MM.1S (cell line): ENCODE results near the gene RAPGEF2.
"Not testable (repeated sequence)": the region's sequence is repeated elsewhere in the genome, so short reads cannot be mapped to it uniquely, and the experiment has no call there.

Experiments used
- DNase-seq: peaks from one replicate; pipeline ENCODE4 v3.0.0-alpha.2; 2015
- H2AFZ ChIP-seq: fragments of 300-600 bp; sonication (generic); 2 replicates; pipeline ENCODE4 v1.6.0; 2016; ENCODE audit warnings: antibody characterized with exemption, low read length
- H3F3A ChIP-seq: fragments of 300-600 bp; sonication (generic); 2 replicates; pipeline ENCODE4 v1.6.1; 2016; ENCODE audit warnings: mild to moderate bottlenecking, antibody characterized with exemption, low read length, moderate library complexity, mixed read lengths; ENCODE audit not compliant: insufficient read depth
- H3K27ac ChIP-seq: fragments of 300-600 bp; sonication (generic); 2 replicates; pipeline ENCODE4 v1.5.1; 2016; ENCODE audit warnings: mild to moderate bottlenecking, low read length
- H3K27me3 ChIP-seq: fragments of 300-600 bp; sonication (generic); replicated peaks from 2 replicates; pipeline ENCODE4 v1.6.0; 2016; ENCODE audit warnings: low read length; ENCODE audit not compliant: insufficient read depth
- H3K36me3 ChIP-seq: fragments of 300-600 bp; sonication (generic); replicated peaks from 2 replicates; pipeline ENCODE4 v1.6.1; 2016; ENCODE audit warnings: mild to moderate bottlenecking, low read length, mixed read lengths; ENCODE audit not compliant: insufficient read depth
- H3K4me1 ChIP-seq: fragments of 300-600 bp; sonication (generic); 2 replicates; pipeline ENCODE4 v1.6.1; 2016; ENCODE audit warnings: low read length, mixed read lengths
- H3K4me2 ChIP-seq: fragments of 300-600 bp; sonication (generic); 2 replicates; pipeline ENCODE4 v1.6.0; 2016; ENCODE audit warnings: low read depth, low read length
- H3K4me3 ChIP-seq: fragments of 300-600 bp; sonication (generic); 2 replicates; pipeline ENCODE4 v1.5.1; 2016; ENCODE audit warnings: low read length, mixed read lengths
- H3K79me2 ChIP-seq: fragments of 300-600 bp; sonication (generic); 2 replicates; pipeline ENCODE4 v1.6.1; 2016; ENCODE audit warnings: mixed run types, low read length, mixed read lengths
- H3K9ac ChIP-seq: fragments of 300-600 bp; sonication (generic); 2 replicates; pipeline ENCODE4 v1.6.1; 2016; ENCODE audit warnings: low read length, mixed read lengths
- H3K9me2 ChIP-seq: fragments of 300-600 bp; sonication (generic); replicated peaks from 2 replicates; pipeline ENCODE4 v1.6.1; 2016; ENCODE audit warnings: mild to moderate bottlenecking, low read length, mixed read lengths; ENCODE audit not compliant: insufficient read depth
- H3K9me3 ChIP-seq: fragments of 300-600 bp; sonication (generic); replicated peaks from 2 replicates; pipeline ENCODE4 v1.6.1; 2016; ENCODE audit warnings: mild to moderate bottlenecking, low read length, mixed read lengths; ENCODE audit not compliant: insufficient read depth
- H4K20me1 ChIP-seq: fragments of 300-600 bp; sonication (generic); 2 replicates; pipeline ENCODE4 v1.6.1; 2016; ENCODE audit warnings: mild to moderate bottlenecking, low read length, moderate library complexity, mixed read lengths; ENCODE audit not compliant: insufficient read depth
- EZH2 ChIP-seq: fragments of 300-600 bp; sonication (generic); optimal IDR thresholded peaks from 2 replicates; pipeline ENCODE3; 2017; ENCODE audit warnings: low read depth, mild to moderate bottlenecking, antibody characterized with exemption, low read length, mixed read lengths
- EZH2phosphoT487 ChIP-seq: fragments of 300-600 bp; sonication (generic); IDR thresholded peaks from 2 replicates; pipeline ENCODE4 v1.6.1; 2018; ENCODE audit warnings: antibody characterized with exemption, low read length
- TF ChIP-seq, protein P1 (sequence below): fragments of 300-600 bp; sonication (generic); IDR thresholded peaks from 2 replicates; pipeline ENCODE4 v1.5.1; 2016; ENCODE audit warnings: antibody characterized with exemption, low read length, mixed read lengths

RAPGEF2 gene

DNA sequence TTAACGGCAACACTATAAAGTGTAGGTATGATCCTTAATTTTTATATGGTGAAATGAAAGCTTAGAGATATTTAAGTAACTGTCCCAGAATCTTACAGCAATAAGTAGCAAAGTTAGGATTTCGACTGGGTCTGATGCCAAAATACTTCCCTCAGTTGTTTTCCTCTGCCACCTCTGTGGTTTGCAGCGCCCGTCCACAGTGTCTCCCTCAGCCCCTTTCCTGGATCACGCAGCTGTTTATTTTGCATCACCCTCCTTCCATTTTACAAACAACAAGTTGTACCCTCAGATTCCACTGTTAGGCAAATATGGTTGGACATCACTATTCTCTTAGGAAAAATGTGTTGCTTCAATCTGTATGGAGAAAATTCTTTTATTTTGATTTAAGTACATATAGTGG is 56.1 kb downstream of the RAPGEF2 start:
- H4K20me1 ChIP-seq: no peaks in the 10 kb centered on the region
- no peak overlapping the region for H3K4me2 ChIP-seq
- no peak for DNase-seq
- H3K4me3 ChIP-seq: no peak overlapping the region
- no peaks in the 10 kb centered on the region for H3K9me2 ChIP-seq
- no peaks in the 10 kb centered on the region for H3F3A ChIP-seq
- peaks cover 43% of the 10 kb centered on the region for H3K79me2 ChIP-seq
- TF ChIP-seq EZH2phosphoT487 (no peak), EZH2 (no peak)
- TF ChIP-seq, protein P1, sequence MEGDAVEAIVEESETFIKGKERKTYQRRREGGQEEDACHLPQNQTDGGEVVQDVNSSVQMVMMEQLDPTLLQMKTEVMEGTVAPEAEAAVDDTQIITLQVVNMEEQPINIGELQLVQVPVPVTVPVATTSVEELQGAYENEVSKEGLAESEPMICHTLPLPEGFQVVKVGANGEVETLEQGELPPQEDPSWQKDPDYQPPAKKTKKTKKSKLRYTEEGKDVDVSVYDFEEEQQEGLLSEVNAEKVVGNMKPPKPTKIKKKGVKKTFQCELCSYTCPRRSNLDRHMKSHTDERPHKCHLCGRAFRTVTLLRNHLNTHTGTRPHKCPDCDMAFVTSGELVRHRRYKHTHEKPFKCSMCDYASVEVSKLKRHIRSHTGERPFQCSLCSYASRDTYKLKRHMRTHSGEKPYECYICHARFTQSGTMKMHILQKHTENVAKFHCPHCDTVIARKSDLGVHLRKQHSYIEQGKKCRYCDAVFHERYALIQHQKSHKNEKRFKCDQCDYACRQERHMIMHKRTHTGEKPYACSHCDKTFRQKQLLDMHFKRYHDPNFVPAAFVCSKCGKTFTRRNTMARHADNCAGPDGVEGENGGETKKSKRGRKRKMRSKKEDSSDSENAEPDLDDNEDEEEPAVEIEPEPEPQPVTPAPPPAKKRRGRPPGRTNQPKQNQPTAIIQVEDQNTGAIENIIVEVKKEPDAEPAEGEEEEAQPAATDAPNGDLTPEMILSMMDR: no peak
- H3K27me3 ChIP-seq: no peaks in the 10 kb centered on the region
- no peak overlapping the region for H2AFZ ChIP-seq
- H3K9ac ChIP-seq: no peak overlapping the region
- H3K9me3 ChIP-seq: no peaks in the 10 kb centered on the region
- H3K27ac ChIP-seq: no peak overlapping the region
- H3K36me3 ChIP-seq: no peaks in the 10 kb centered on the region
- peaks cover 9% of the 10 kb centered on the region for H3K4me1 ChIP-seq

DNA sequence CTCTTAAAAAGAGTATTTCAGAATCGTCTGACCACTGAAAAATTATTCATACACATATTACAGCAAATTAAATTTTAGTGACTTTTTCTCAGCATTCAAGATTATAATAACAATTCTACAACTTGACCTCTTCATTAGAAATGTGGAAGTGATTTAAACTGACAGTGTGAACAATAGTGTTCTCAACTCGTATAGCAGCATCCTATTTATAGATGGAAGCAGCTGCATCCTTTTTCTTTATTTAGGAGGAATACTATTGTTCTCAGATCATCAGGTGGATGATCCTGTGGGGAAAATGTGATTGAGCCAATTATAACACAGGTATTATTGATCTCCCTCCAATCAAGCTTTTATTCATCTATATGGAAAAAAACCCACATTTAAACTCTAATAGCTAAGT is 56.7 kb downstream of the RAPGEF2 start:
- H2AFZ ChIP-seq: no peak overlapping the region
- H3K4me1 ChIP-seq: peaks cover 9% of the 10 kb centered on the region
- no peak overlapping the region for H3K9ac ChIP-seq
- H3K4me2 ChIP-seq: no peak overlapping the region
- H3K9me2 ChIP-seq: no peaks in the 10 kb centered on the region
- no peak overlapping the region for H3K27ac ChIP-seq
- no peaks in the 10 kb centered on the region for H3K27me3 ChIP-seq
- no peak for TF ChIP-seq EZH2
- TF ChIP-seq EZH2phosphoT487: no peak
- TF ChIP-seq, protein P1: no peak
- H3K9me3 ChIP-seq: no peaks in the 10 kb centered on the region
- H3F3A ChIP-seq: no peaks in the 10 kb centered on the region
- H3K36me3 ChIP-seq: no peaks in the 10 kb centered on the region
- H4K20me1 ChIP-seq: no peaks in the 10 kb centered on the region
- no peak overlapping the region for H3K4me3 ChIP-seq
- H3K79me2 ChIP-seq: peaks cover 37% of the 10 kb centered on the region
- no peak for DNase-seq

DNA sequence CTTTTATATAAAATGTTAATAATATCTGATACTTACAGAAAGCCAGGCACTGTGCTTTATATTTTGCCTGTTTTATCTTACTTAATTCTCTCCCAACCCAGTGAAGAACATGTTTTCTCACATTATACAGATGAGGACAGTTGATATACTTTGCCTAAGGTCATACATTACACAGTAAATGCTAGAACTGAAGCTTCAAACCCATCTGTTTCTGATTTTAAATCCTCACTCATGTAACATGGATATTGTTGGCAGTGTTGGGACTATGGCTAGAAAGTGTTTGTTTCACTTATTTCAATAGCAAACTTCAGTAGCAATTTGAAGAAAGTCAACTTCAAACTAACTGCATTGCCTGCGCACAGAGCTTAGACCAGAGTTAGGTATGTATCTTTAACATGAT is 57.4 kb downstream of the RAPGEF2 start:
- H3F3A ChIP-seq: no peaks in the 10 kb centered on the region
- H2AFZ ChIP-seq: no peak overlapping the region
- H4K20me1 ChIP-seq: no peaks in the 10 kb centered on the region
- no peak overlapping the region for H3K27ac ChIP-seq
- H3K4me1 ChIP-seq: peaks cover 9% of the 10 kb centered on the region
- no peaks in the 10 kb centered on the region for H3K9me2 ChIP-seq
- H3K36me3 ChIP-seq: no peaks in the 10 kb centered on the region
- no peaks in the 10 kb centered on the region for H3K9me3 ChIP-seq
- H3K4me2 ChIP-seq: no peak overlapping the region
- TF ChIP-seq EZH2phosphoT487 (no peak), EZH2 (no peak)
- TF ChIP-seq, protein P1: no peak
- no peak for DNase-seq
- no peak overlapping the region for H3K9ac ChIP-seq
- H3K79me2 ChIP-seq: peaks cover 36% of the 10 kb centered on the region
- H3K27me3 ChIP-seq: no peaks in the 10 kb centered on the region
- no peak overlapping the region for H3K4me3 ChIP-seq

DNA sequence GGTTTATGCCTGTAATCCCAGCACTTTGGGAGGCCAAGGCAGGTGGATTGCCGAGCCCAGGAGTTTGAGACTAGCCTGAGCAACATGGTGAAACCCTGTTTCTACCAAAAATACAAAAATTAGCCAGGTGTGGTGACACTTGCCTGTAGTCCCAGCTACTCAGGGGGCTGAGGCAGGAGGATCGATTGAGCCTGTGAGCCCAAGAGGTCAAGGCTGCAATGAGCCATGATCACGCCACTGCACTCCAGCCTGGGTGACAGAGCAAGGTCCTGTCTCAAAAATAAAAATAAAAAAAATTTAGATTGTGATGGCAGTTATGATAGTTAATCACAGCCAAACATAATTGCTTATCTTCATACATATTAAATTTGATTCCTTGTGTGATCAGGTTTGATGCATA is 58.6 kb downstream of the RAPGEF2 start:
- not testable (repeated sequence) for H3K9ac ChIP-seq, H3F3A ChIP-seq, DNase-seq, H3K9me3 ChIP-seq, H3K27ac ChIP-seq, H3K4me3 ChIP-seq, H3K9me2 ChIP-seq, H3K36me3 ChIP-seq, H4K20me1 ChIP-seq, H3K4me2 ChIP-seq, H3K27me3 ChIP-seq, H3K4me1 ChIP-seq, H2AFZ ChIP-seq
- H3K79me2 ChIP-seq: peaks cover 39% of the 10 kb centered on the region
